Ectodermal cell (in vitro differentiated cells): ENCODE results near the gene PTP4A1. TPM values are rescaled to one million over a fixed set of nuclear protein-coding genes. Genes with fewer than 3 reads are reported as not detected.
"Not testable (repeated sequence)": the region's sequence is repeated elsewhere in the genome, so short reads cannot be mapped to it uniquely, and the experiment has no call there.

Experiments
- H3K27ac ChIP-seq: 2 replicates; pipeline ENCODE4 v1.7.0; 2013; ENCODE audit warnings: mild to moderate bottlenecking, low read depth, low read length; ENCODE audit not compliant: insufficient read depth, poor library complexity, severe bottlenecking
- H3K27me3 ChIP-seq: 2 replicates; pipeline ENCODE4 v1.7.0; 2013; ENCODE audit warnings: mild to moderate bottlenecking, low read length; ENCODE audit not compliant: insufficient read depth, control insufficient read depth, poor library complexity, severe bottlenecking
- H3K36me3 ChIP-seq: one replicate; pipeline ENCODE4 v1.7.0; 2013; ENCODE audit warnings: low read length; ENCODE audit not compliant: control insufficient read depth, insufficient read depth
- H3K4me1 ChIP-seq: one replicate; pipeline ENCODE4 v1.7.0; 2013; ENCODE audit warnings: low read length; ENCODE audit not compliant: control insufficient read depth, insufficient read depth
- H3K4me3 ChIP-seq: 2 replicates; pipeline ENCODE4 v1.7.0; 2013; ENCODE audit warnings: low read depth, low read length, control low read depth; ENCODE audit not compliant: insufficient read depth
- H3K9me3 ChIP-seq: 2 replicates; pipeline ENCODE4 v1.7.0; 2013; ENCODE audit warnings: mild to moderate bottlenecking, low read length, moderate library complexity; ENCODE audit not compliant: control insufficient read depth
- WGBS, 2 experiments: methylation state at CpG; one replicate each; pipeline ENCODE4 v1.1.7; 2013; ENCODE audit warnings: missing lambda C conversion rate in 2 of 2; 5-methylcytosine and 5-hydroxymethylcytosine counted together
- polyA plus RNA-seq, 4 experiments: library from polyadenylated mRNA; stranded (reverse); fragments of 50-300 nt; gene quantifications; one replicate each; pipeline ENCODE4 v1.2.3, GENCODE V29; 2013

Gene PTP4A1
- 75.7 TPM for polyA plus RNA-seq (2013, experiment 1 of 4)
- 83.5 TPM for polyA plus RNA-seq (2013, experiment 2 of 4)
- 62.6 TPM for polyA plus RNA-seq (2013, experiment 3 of 4)
- polyA plus RNA-seq (2013, experiment 4 of 4) = 65.9 TPM

- H3K27ac ChIP-seq = peak within 1 kb of the TSS; percentile 94
- H3K27me3 ChIP-seq = no peaks in the 10 kb centered on the region
- peaks cover 7% of the 10 kb centered on the region for H3K4me1 ChIP-seq
- 0% methylated on average over 73 of the region's 73 CpGs for WGBS, 2 experiments
- peaks cover 10% of the 10 kb centered on the region for H3K36me3 ChIP-seq
- H3K4me3 ChIP-seq = peak within 1 kb of the TSS; percentile 92
- no peaks in the 10 kb centered on the region for H3K9me3 ChIP-seq
Measured at GRCh38 chr6:63572044-63572746, at the start of gene PTP4A1, which contains the start of gene LOC128125822. PTP4A1 (plus strand) TSS chr6:63572480; CDS start chr6:63576881, 4,401 bp downstream. LOC128125822 (plus strand) TSS chr6:63572480.

GRCh38 chr6:63522911-63523287 lies 49.4 kb upstream of the PTP4A1 start:
- H3K4me3 ChIP-seq, H3K36me3 ChIP-seq, H3K27me3 ChIP-seq, H3K9me3 ChIP-seq, H3K4me1 ChIP-seq, H3K27ac ChIP-seq: not testable (repeated sequence)
- WGBS, 2 experiments = 92 to 96% methylated on average over 6 of the region's 7 CpGs

- 87 to 97% methylated on average over 4 of the region's 4 CpGs for WGBS, 2 experiments
Measured at GRCh38 chr6:63523630-63524029, 48.6 kb upstream of the PTP4A1 start.

GRCh38 chr6:63525186-63525878 lies 46.9 kb upstream of the PTP4A1 start:
- WGBS, 2 experiments = 70 to 77% methylated on average over 7 of the region's 7 CpGs
- H3K4me1 ChIP-seq = no peaks in the 10 kb centered on the region
- H3K27ac ChIP-seq = no peak overlapping the region
- no peak overlapping the region for H3K4me3 ChIP-seq
- no peaks in the 10 kb centered on the region for H3K36me3 ChIP-seq
- H3K9me3 ChIP-seq = no peaks in the 10 kb centered on the region
- H3K27me3 ChIP-seq = no peaks in the 10 kb centered on the region

More at GRCh38 chr6:63523630-63524029, 48.6 kb upstream of the PTP4A1 start:
- no peak overlapping the region for H3K4me3 ChIP-seq
- H3K9me3 ChIP-seq = no peaks in the 10 kb centered on the region
- H3K27ac ChIP-seq = no peak overlapping the region
- H3K36me3 ChIP-seq = no peaks in the 10 kb centered on the region
- no peaks in the 10 kb centered on the region for H3K27me3 ChIP-seq
- no peaks in the 10 kb centered on the region for H3K4me1 ChIP-seq

- Histone ChIP-seq H3K36me3 (no peaks in the 10 kb centered on the region), H3K4me3 (no peak overlapping the region), H3K27me3 (no peaks in the 10 kb centered on the region), H3K27ac (no peak overlapping the region), H3K9me3 (no peaks in the 10 kb centered on the region), H3K4me1 (no peaks in the 10 kb centered on the region)
Measured at GRCh38 chr6:63526931-63527330, 45.3 kb upstream of the PTP4A1 start.

- H3K27me3 ChIP-seq = no peaks in the 10 kb centered on the region
- H3K36me3 ChIP-seq = no peaks in the 10 kb centered on the region
- 74 to 79% methylated on average over 6 of the region's 6 CpGs for WGBS, 2 experiments
- no peak overlapping the region for H3K27ac ChIP-seq
- no peaks in the 10 kb centered on the region for H3K4me1 ChIP-seq
- no peaks in the 10 kb centered on the region for H3K9me3 ChIP-seq
- no peak overlapping the region for H3K4me3 ChIP-seq
Measured at GRCh38 chr6:63527658-63528514, 44.4 kb upstream of the PTP4A1 start.

- H3K4me3 ChIP-seq = no peak overlapping the region
- no peaks in the 10 kb centered on the region for H3K27me3 ChIP-seq
- 67% methylated on average over 2 of the region's 4 CpGs; no CpG with 5 or more reads in 1 of the 2 experiments for WGBS, 2 experiments
- H3K27ac ChIP-seq = no peak overlapping the region
- no peaks in the 10 kb centered on the region for H3K36me3 ChIP-seq
- no peaks in the 10 kb centered on the region for H3K9me3 ChIP-seq
- H3K4me1 ChIP-seq = no peaks in the 10 kb centered on the region
Measured at GRCh38 chr6:63529498-63529897, 42.8 kb upstream of the PTP4A1 start.

GRCh38 chr6:63530182-63530581 lies 42.1 kb upstream of the PTP4A1 start:
- Histone ChIP-seq H3K27me3 (peaks cover 3% of the 10 kb centered on the region), H3K4me1 (no peaks in the 10 kb centered on the region), H3K27ac (no peak overlapping the region), H3K36me3 (no peaks in the 10 kb centered on the region), H3K4me3 (no peak overlapping the region), H3K9me3 (no peaks in the 10 kb centered on the region)
- whole genome bisulfite sequencing, 2 experiments = 81 to 96% methylated on average over 3 of the region's 3 CpGs

GRCh38 chr6:63530991-63531390 lies 41.3 kb upstream of the PTP4A1 start:
- Histone ChIP-seq H3K4me1 (no peaks in the 10 kb centered on the region), H3K36me3 (no peaks in the 10 kb centered on the region), H3K4me3 (no peak overlapping the region), H3K9me3 (no peaks in the 10 kb centered on the region), H3K27me3 (peaks cover 11% of the 10 kb centered on the region), H3K27ac (no peak overlapping the region)
- no CpG with 5 or more reads among the region's 1 CpG for WGBS, 2 experiments

GRCh38 chr6:63533026-63533425 lies 39.3 kb upstream of the PTP4A1 start:
- peaks cover 3% of the 10 kb centered on the region for H3K4me1 ChIP-seq
- no peak overlapping the region for H3K4me3 ChIP-seq
- 80 to 82% methylated on average over 3 of the region's 3 CpGs for WGBS, 2 experiments
- no peaks in the 10 kb centered on the region for H3K36me3 ChIP-seq
- no peaks in the 10 kb centered on the region for H3K9me3 ChIP-seq
- peaks cover 12% of the 10 kb centered on the region for H3K27me3 ChIP-seq
- no peak overlapping the region for H3K27ac ChIP-seq
